SH-SY5Y (cell line): ENCODE measurements around the gene CPB2.

Experiments used
- GATA2 ChIP-seq: IDR thresholded peaks from 2 replicates; pipeline ENCODE4 v1.6.1; 2011; ENCODE audit warnings: mild to moderate bottlenecking, low read depth, low read length
- GATA3 ChIP-seq: IDR thresholded peaks from 2 replicates; pipeline ENCODE4 v1.6.1; 2011; ENCODE audit warnings: low read depth, mild to moderate bottlenecking, low read length, moderate library complexity

- TF ChIP-seq GATA3 (no peak), GATA2 (no peak)
These were observed 40.3 kb upstream of the CPB2 start for GRCh38 chr13:46145135-46145534.
